ENCODE measurements around the gene ARHGAP28. TPM values are rescaled to one million over a fixed set of nuclear protein-coding genes. Genes with fewer than 3 reads are reported as not detected.

Gene ARHGAP28
- total and polyA plus RNA-seq, 2 experiments from 2014 or later, result 0.20 TPM; not detected in 1

- in situ Hi-C loops (cut with MboI), result no loop called here
- H3K4me2 ChIP-seq (ENCODE audit: unreplicated experiment), result no peak overlapping the region
- no peak overlapping the region for H2AFZ ChIP-seq
- H3K4me1 ChIP-seq (ENCODE audit: insufficient read depth), result no peaks in the 10 kb centered on the region
- H3K4me3 ChIP-seq, result no peak overlapping the region
- WGBS, 2 experiments (ENCODE audit: low coverage in 1 of 2, low lambda C conversion rate in 2 of 2, missing lambda C conversion rate in 2 of 2), result 64 to 66% methylated on average over 6 of the region's 6 CpGs
- peaks cover 19% of the 10 kb centered on the region; the same call in 1 of the 2 replicates for H3K27me3 ChIP-seq (replicated peaks; ENCODE audit: insufficient read depth)
- DNase-seq, result no peak
- TF ChIP-seq EZH2phosphoT487 (IDR thresholded peaks at IDR 0.05; ENCODE audit: insufficient read depth, low read depth), result no peak
- no peaks in the 10 kb centered on the region for H3K9me2 ChIP-seq (ENCODE audit: insufficient read depth)
- H4K20me1 ChIP-seq (ENCODE audit: insufficient read depth), result no peaks in the 10 kb centered on the region
- H3F3A ChIP-seq (ENCODE audit: insufficient read depth), result no peaks in the 10 kb centered on the region
- no peak overlapping the region for H3K27ac ChIP-seq
- H3K79me2 ChIP-seq (ENCODE audit: insufficient read depth), result no peaks in the 10 kb centered on the region
- no peaks in the 10 kb centered on the region for H3K36me3 ChIP-seq (ENCODE audit: low read depth)
- no peak overlapping the region for H3K9ac ChIP-seq
- H3K9me3 ChIP-seq (ENCODE audit: low read depth), result no peaks in the 10 kb centered on the region
Measured at GRCh38 chr18:6873040-6873751, 143.7 kb downstream of the ARHGAP28 start.

DNA sequence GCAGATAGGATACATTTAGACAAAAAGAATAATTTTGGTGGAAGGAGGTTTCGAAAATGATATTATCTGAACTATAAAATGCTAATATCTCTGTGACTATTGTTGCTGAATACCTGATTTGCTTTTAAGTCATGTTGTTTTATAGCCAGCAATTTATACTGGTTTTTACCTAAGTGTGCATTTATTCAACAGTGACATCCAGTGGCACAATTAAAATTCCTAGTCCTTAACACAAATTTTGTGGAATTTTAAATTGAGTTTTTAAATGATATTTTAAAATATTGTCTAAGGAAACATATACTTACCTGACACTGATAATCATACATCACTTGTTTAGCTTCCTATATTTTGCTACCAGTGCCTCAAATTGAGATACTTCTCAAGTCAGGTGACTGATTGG, 144.8 kb downstream of the ARHGAP28 start:
- H3K9me3 ChIP-seq (ENCODE audit: low read depth), result no peaks in the 10 kb centered on the region

GRCh38 chr18:6875749-6876148, 146.2 kb downstream of the ARHGAP28 start:
- WGBS, 2 experiments (ENCODE audit: low coverage in 1 of 2, low lambda C conversion rate in 2 of 2, missing lambda C conversion rate in 2 of 2), result 63 to 74% methylated on average over 6 of the region's 6 CpGs
- Histone ChIP-seq H2AFZ (no peak overlapping the region), H3K4me2 (ENCODE audit: unreplicated experiment) (no peak overlapping the region), H3F3A (ENCODE audit: insufficient read depth) (no peaks in the 10 kb centered on the region), H3K27ac (no peak overlapping the region), H3K9me2 (ENCODE audit: insufficient read depth) (no peaks in the 10 kb centered on the region), H3K79me2 (ENCODE audit: insufficient read depth) (no peaks in the 10 kb centered on the region), H3K27me3 (replicated peaks; ENCODE audit: insufficient read depth) (peaks cover 35% of the 10 kb centered on the region), H3K4me1 (ENCODE audit: insufficient read depth) (no peaks in the 10 kb centered on the region), H4K20me1 (ENCODE audit: insufficient read depth) (no peaks in the 10 kb centered on the region), H3K36me3 (ENCODE audit: low read depth) (no peaks in the 10 kb centered on the region), H3K9ac (no peak overlapping the region), H3K9me3 (ENCODE audit: low read depth) (no peaks in the 10 kb centered on the region), H3K4me3 (no peak overlapping the region)
- in situ Hi-C loops (cut with MboI), result loop anchor here (25.0 kb wide), 1 partner anchor 988 kb away; the partner anchor contains the start of gene TMEM200C
- TF ChIP-seq EZH2phosphoT487 (IDR thresholded peaks at IDR 0.05; ENCODE audit: insufficient read depth, low read depth), result no peak
- TF ChIP-seq EZH2 (IDR thresholded peaks at IDR 0.05; ENCODE audit: insufficient read depth, poor library complexity, severe bottlenecking), result no peak
- no peak for DNase-seq

More for the DNA sequence above, 144.8 kb downstream of the ARHGAP28 start:
- TF ChIP-seq EZH2phosphoT487 (IDR thresholded peaks at IDR 0.05; ENCODE audit: insufficient read depth, low read depth), result no peak
- TF ChIP-seq EZH2 (IDR thresholded peaks at IDR 0.05; ENCODE audit: insufficient read depth, poor library complexity, severe bottlenecking), result no peak
- 35 to 36% methylated on average over 1 of the region's 1 CpG for WGBS, 2 experiments (ENCODE audit: low coverage in 1 of 2, low lambda C conversion rate in 2 of 2, missing lambda C conversion rate in 2 of 2)
- no peaks in the 10 kb centered on the region for H3F3A ChIP-seq (ENCODE audit: insufficient read depth)
- no peak overlapping the region for H2AFZ ChIP-seq
- no peak overlapping the region for H3K4me3 ChIP-seq
- no peak overlapping the region for H3K27ac ChIP-seq
- no peaks in the 10 kb centered on the region for H4K20me1 ChIP-seq (ENCODE audit: insufficient read depth)
- no peaks in the 10 kb centered on the region for H3K36me3 ChIP-seq (ENCODE audit: low read depth)
- no peak overlapping the region for H3K4me2 ChIP-seq (ENCODE audit: unreplicated experiment)
- H3K9me2 ChIP-seq (ENCODE audit: insufficient read depth), result no peaks in the 10 kb centered on the region
- DNase-seq, result peak; percentile 7
- in situ Hi-C loops (cut with MboI), result no loop called here
- H3K27me3 ChIP-seq (replicated peaks; ENCODE audit: insufficient read depth), result peaks cover 28% of the 10 kb centered on the region
- H3K79me2 ChIP-seq (ENCODE audit: insufficient read depth), result no peaks in the 10 kb centered on the region
- no peak overlapping the region for H3K9ac ChIP-seq
- no peaks in the 10 kb centered on the region for H3K4me1 ChIP-seq (ENCODE audit: insufficient read depth)

- Histone ChIP-seq H3K4me1 (ENCODE audit: insufficient read depth) (no peaks in the 10 kb centered on the region), H3K79me2 (ENCODE audit: insufficient read depth) (no peaks in the 10 kb centered on the region), H3F3A (ENCODE audit: insufficient read depth) (no peaks in the 10 kb centered on the region), H3K9me3 (ENCODE audit: low read depth) (no peaks in the 10 kb centered on the region), H3K4me2 (ENCODE audit: unreplicated experiment) (no peak overlapping the region), H3K9me2 (ENCODE audit: insufficient read depth) (no peaks in the 10 kb centered on the region), H3K36me3 (ENCODE audit: low read depth) (no peaks in the 10 kb centered on the region), H3K27me3 (replicated peaks; ENCODE audit: insufficient read depth) (peaks cover 44% of the 10 kb centered on the region), H3K4me3 (no peak overlapping the region), H3K9ac (no peak overlapping the region), H3K27ac (no peak overlapping the region), H2AFZ (no peak overlapping the region), H4K20me1 (ENCODE audit: insufficient read depth) (no peaks in the 10 kb centered on the region)
- WGBS, 2 experiments (ENCODE audit: low coverage in 1 of 2, low lambda C conversion rate in 2 of 2, missing lambda C conversion rate in 2 of 2), result 24 to 26% methylated on average over 2 of the region's 2 CpGs
- in situ Hi-C loops (cut with MboI), result loop anchor here (25.0 kb wide), 1 partner anchor 989 kb away; the partner anchor contains the start of gene TMEM200C
- no peak for TF ChIP-seq EZH2phosphoT487 (IDR thresholded peaks at IDR 0.05; ENCODE audit: insufficient read depth, low read depth)
- no peak for TF ChIP-seq EZH2 (IDR thresholded peaks at IDR 0.05; ENCODE audit: insufficient read depth, poor library complexity, severe bottlenecking)
- no peak for DNase-seq
Measured at GRCh38 chr18:6876641-6877041, 147.1 kb downstream of the ARHGAP28 start.

Data from GM23248 (cell line).